Neural progenitor cell (in vitro differentiated cells): ENCODE measurements around the gene CAMK1G. TPM values are rescaled to one million over a fixed set of nuclear protein-coding genes. Genes with fewer than 3 reads are reported as not detected.

ENCODE experiments used
- DNase-seq: peaks from one replicate; pipeline ENCODE4 v3.0.0-alpha.2; 2016; ENCODE audit warnings: low spot score
- H2AFZ ChIP-seq: fragments of 200-600 bp; sonication (generic); replicated peaks from 2 replicates; pipeline ENCODE4 v1.6.1; 2016; ENCODE audit warnings: antibody characterized with exemption
- H3F3A ChIP-seq: fragments of 200-600 bp; sonication (generic); 2 replicates; pipeline ENCODE4 v1.6.1; 2016; ENCODE audit warnings: antibody characterized with exemption, low read depth
- H3K27ac ChIP-seq: fragments of 200-600 bp; sonication (generic); 2 replicates; pipeline ENCODE4 v1.5.1; 2016; ENCODE audit warnings: mild to moderate bottlenecking
- H3K27me3 ChIP-seq: fragments of 200-600 bp; sonication (generic); 2 replicates; pipeline ENCODE4 v1.6.1; 2016; ENCODE audit warnings: mild to moderate bottlenecking, moderate library complexity
- H3K36me3 ChIP-seq: fragments of 200-600 bp; sonication (generic); 2 replicates; pipeline ENCODE4 v1.5.1; 2016
- H3K4me1 ChIP-seq: fragments of 200-600 bp; sonication (generic); 2 replicates; pipeline ENCODE4 v1.6.1; 2016; ENCODE audit warnings: mixed run types
- H3K4me2 ChIP-seq: fragments of 200-600 bp; sonication (generic); 2 replicates; pipeline ENCODE4 v1.6.1; 2016
- H3K4me3 ChIP-seq: fragments of 200-600 bp; sonication (generic); 2 replicates; pipeline ENCODE4 v1.5.1; 2016
- H3K79me2 ChIP-seq: fragments of 200-600 bp; sonication (generic); 2 replicates; pipeline ENCODE4 v1.6.1; 2016; ENCODE audit warnings: low read depth
- H3K9ac ChIP-seq: fragments of 200-600 bp; sonication (generic); 2 replicates; pipeline ENCODE4 v1.6.1; 2016
- H3K9me3 ChIP-seq: fragments of 200-600 bp; sonication (generic); 2 replicates; pipeline ENCODE4 v1.5.1; 2016; ENCODE audit warnings: low read depth
- H4K20me1 ChIP-seq: fragments of 200-600 bp; sonication (generic); 2 replicates; pipeline ENCODE4 v1.6.1; 2016; ENCODE audit warnings: low read depth
- H3K27ac Mint-ChIP-seq: 3 replicates; pipeline ENCODE4 v1.8.0; 2021; ENCODE audit warnings: mixed read lengths
- H3K27me3 Mint-ChIP-seq: 2 replicates; pipeline ENCODE4 v1.8.0; 2022; ENCODE audit warnings: low read depth, mild to moderate bottlenecking, inconsistent platforms, moderate library complexity, mixed read lengths; ENCODE audit not compliant: insufficient read depth
- H3K36me3 Mint-ChIP-seq: 3 replicates; pipeline ENCODE4 v1.8.0; 2021; ENCODE audit warnings: mixed read lengths
- H3K4me1 Mint-ChIP-seq: 3 replicates; pipeline ENCODE4 v1.8.0; 2021; ENCODE audit warnings: mixed read lengths
- H3K4me3 Mint-ChIP-seq: 3 replicates; pipeline ENCODE4 v1.8.0; 2021; ENCODE audit warnings: mild to moderate bottlenecking, moderate library complexity, mixed read lengths
- H3K9me3 Mint-ChIP-seq: 3 replicates; pipeline ENCODE4 v1.8.0; 2020; ENCODE audit warnings: mixed read lengths
- CTCF ChIP-seq: fragments of 200-600 bp; sonication (generic); IDR thresholded peaks from 2 replicates; pipeline ENCODE4 v1.5.1; 2017; ENCODE audit warnings: antibody characterized with exemption, mild to moderate bottlenecking
- EZH2 ChIP-seq: fragments of 200-600 bp; sonication (generic); IDR thresholded peaks from 2 replicates; pipeline ENCODE4 v1.6.1; 2017; ENCODE audit warnings: antibody characterized with exemption, mild to moderate bottlenecking, moderate library complexity
- EZH2phosphoT487 ChIP-seq: fragments of 200-600 bp; sonication (generic); IDR thresholded peaks from 2 replicates; pipeline ENCODE4 v1.6.1; 2017; ENCODE audit warnings: antibody characterized with exemption
- total RNA-seq: library from RNA; depleted of rRNA; stranded (reverse); fragments of >200 nt; gene quantifications from 2 replicates; pipeline ENCODE4 v1.2.3, GENCODE V29; 2015; ENCODE audit warnings: low replicate concordance

CAMK1G gene
- total RNA-seq, 1 donor from 2014 or later = 3.6 TPM

GRCh38 chr1:209630383-209631225 is 47.1 kb downstream of the CAMK1G start:
- H4K20me1 ChIP-seq = no peaks in the 10 kb centered on the region
- no peaks in the 10 kb centered on the region for H3F3A ChIP-seq
- H3K9ac ChIP-seq = no peak overlapping the region
- no peak overlapping the region for H3K27ac Mint-ChIP-seq
- peaks cover 8% of the 10 kb centered on the region for H3K27me3 Mint-ChIP-seq
- TF ChIP-seq EZH2 (no peak), EZH2phosphoT487 (no peak), CTCF (no peak)
- H3K36me3 Mint-ChIP-seq = no peaks in the 10 kb centered on the region
- no peak overlapping the region for H3K27ac ChIP-seq
- no peaks in the 10 kb centered on the region for H3K9me3 ChIP-seq
- no peak overlapping the region for H3K4me2 ChIP-seq
- H3K4me3 ChIP-seq = no peak overlapping the region
- H3K4me3 Mint-ChIP-seq = no peak overlapping the region
- DNase-seq = no peak
- no peaks in the 10 kb centered on the region for H3K4me1 ChIP-seq
- peaks cover 9% of the 10 kb centered on the region for H3K4me1 Mint-ChIP-seq
- no peaks in the 10 kb centered on the region for H3K36me3 ChIP-seq
- H2AFZ ChIP-seq = no peak overlapping the region
- no peaks in the 10 kb centered on the region for H3K9me3 Mint-ChIP-seq
- no peaks in the 10 kb centered on the region for H3K79me2 ChIP-seq
- no peaks in the 10 kb centered on the region for H3K27me3 ChIP-seq

GRCh38 chr1:209633335-209633997 is 50.0 kb downstream of the CAMK1G start:
- Histone ChIP-seq H3K9me3 (no peaks in the 10 kb centered on the region), H3K27me3 (no peaks in the 10 kb centered on the region), H4K20me1 (no peaks in the 10 kb centered on the region), H3F3A (no peaks in the 10 kb centered on the region), H3K79me2 (no peaks in the 10 kb centered on the region), H3K4me1 (no peaks in the 10 kb centered on the region), H3K27ac (no peak overlapping the region), H3K36me3 (no peaks in the 10 kb centered on the region), H2AFZ (no peak overlapping the region), H3K9ac (no peak overlapping the region), H3K4me3 (no peak overlapping the region), H3K4me2 (no peak overlapping the region)
- no peaks in the 10 kb centered on the region for H3K9me3 Mint-ChIP-seq
- peak overlapping the region; percentile 54 for H3K4me3 Mint-ChIP-seq
- H3K36me3 Mint-ChIP-seq = no peaks in the 10 kb centered on the region
- H3K27ac Mint-ChIP-seq = peak overlapping the region; percentile 39
- peaks cover 5% of the 10 kb centered on the region for H3K4me1 Mint-ChIP-seq
- no peak for DNase-seq
- TF ChIP-seq EZH2phosphoT487 (no peak), EZH2 (no peak), CTCF (no peak)
- H3K27me3 Mint-ChIP-seq = peaks cover 8% of the 10 kb centered on the region

- no peak overlapping the region for H3K27ac ChIP-seq
- H3K9ac ChIP-seq = no peak overlapping the region
- TF ChIP-seq CTCF (no peak), EZH2 (no peak), EZH2phosphoT487 (no peak)
- H3K36me3 ChIP-seq = no peaks in the 10 kb centered on the region
- H3K9me3 Mint-ChIP-seq = no peaks in the 10 kb centered on the region
- no peaks in the 10 kb centered on the region for H3K4me1 ChIP-seq
- H3K9me3 ChIP-seq = no peaks in the 10 kb centered on the region
- H4K20me1 ChIP-seq = no peaks in the 10 kb centered on the region
- no peak overlapping the region for H2AFZ ChIP-seq
- no peaks in the 10 kb centered on the region for H3K79me2 ChIP-seq
- no peak overlapping the region for H3K4me2 ChIP-seq
- DNase-seq = no peak
- no peak overlapping the region for H3K4me3 Mint-ChIP-seq
- peaks cover 5% of the 10 kb centered on the region for H3K4me1 Mint-ChIP-seq
- no peaks in the 10 kb centered on the region for H3F3A ChIP-seq
- no peaks in the 10 kb centered on the region for H3K36me3 Mint-ChIP-seq
- H3K4me3 ChIP-seq = no peak overlapping the region
- no peaks in the 10 kb centered on the region for H3K27me3 ChIP-seq
- H3K27me3 Mint-ChIP-seq = peaks cover 5% of the 10 kb centered on the region
- H3K27ac Mint-ChIP-seq = no peak overlapping the region
These were observed 50.7 kb downstream of the CAMK1G start for GRCh38 chr1:209634005-209634737.
